ENCODE results near the gene AGBL4.

GRCh38 chr1:48524892-48525467 lies 1498.8 kb downstream of the AGBL4 start:
- TF ChIP-seq GATA2 (IDR thresholded peaks at IDR 0.05; ENCODE audit: low read depth, low read length) (no peak), GATA3 (IDR thresholded peaks at IDR 0.05; ENCODE audit: low read depth, low read length) (no peak)

Data from SH-SY5Y (cell line).